HG02938 (cell line): ENCODE results near the gene DNAH6.
"Not testable (repeated sequence)": the region's sequence is repeated elsewhere in the genome, so short reads cannot be mapped to it uniquely, and the experiment has no call there.

Experiments used
- ATAC-seq: cut with Tn5 transposase; IDR thresholded peaks from one replicate; pipeline ENCODE4 v1.9.1; 2021; ENCODE audit warnings: mild to moderate bottlenecking, moderate library complexity; ENCODE audit not compliant: unreplicated experiment

The DNAH6 gene

GRCh38 chr2:84498150-84498799, 18.0 kb upstream of the DNAH6 start:
- no peak for ATAC-seq

GRCh38 chr2:84511024-84511423, 5.3 kb upstream of the DNAH6 start:
- ATAC-seq: not testable (repeated sequence)

- no peak for ATAC-seq
These were observed 510 bp upstream of the DNAH6 start for GRCh38 chr2:84515788-84516187.

GRCh38 chr2:84519332-84519957, 3.1 kb downstream of the DNAH6 start:
- ATAC-seq: no peak

GRCh38 chr2:84526562-84526961, 10.3 kb downstream of the DNAH6 start:
- ATAC-seq: no peak

DNA sequence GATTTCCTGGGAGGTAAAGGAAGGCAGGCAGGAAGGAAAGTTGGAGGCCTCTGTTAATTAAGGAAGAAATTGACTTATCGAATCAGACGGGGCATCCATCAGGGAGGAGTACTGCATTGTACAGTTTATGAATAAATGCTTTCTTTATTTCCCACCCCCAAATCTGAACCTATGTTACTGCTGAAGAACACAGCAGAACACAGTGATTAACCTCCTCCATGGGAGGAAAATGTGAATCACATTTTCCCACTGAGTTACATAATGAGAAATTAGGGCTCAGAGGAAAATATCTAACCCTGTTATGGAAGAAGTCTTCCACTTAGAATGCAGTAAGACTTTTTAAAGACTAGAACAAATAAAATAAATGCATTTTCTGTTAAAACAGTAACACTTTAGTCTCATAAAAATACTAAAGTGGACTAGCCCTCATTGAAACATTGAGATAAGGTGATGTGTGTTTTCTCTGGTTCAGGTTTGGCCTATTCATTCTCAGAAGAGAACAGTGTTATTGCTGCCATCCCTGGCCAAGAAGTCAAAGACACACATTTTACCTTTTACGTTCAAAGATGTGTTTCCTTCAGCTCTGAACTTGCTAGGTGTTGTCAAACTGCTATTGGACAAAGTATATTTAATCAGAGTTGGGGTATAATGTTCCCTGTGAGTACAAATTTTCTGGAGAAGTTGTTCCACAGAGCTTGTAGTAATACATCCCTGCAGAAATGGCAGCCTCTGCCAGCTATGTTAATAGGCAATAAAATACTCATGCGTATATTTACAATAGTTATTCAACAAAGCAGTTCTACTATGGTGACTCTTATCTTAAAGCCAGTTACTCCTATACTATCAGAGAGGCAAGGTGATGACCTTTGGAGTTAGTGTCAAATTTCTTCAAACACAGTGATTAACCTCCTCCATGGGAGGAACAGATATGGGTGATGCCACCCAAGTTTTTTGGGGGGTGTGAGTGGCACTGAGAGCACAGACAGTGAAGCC, 11.1 kb downstream of the DNAH6 start:
- ATAC-seq: no peak

GRCh38 chr2:84532291-84532690, 16.0 kb downstream of the DNAH6 start:
- no peak for ATAC-seq

- no peak for ATAC-seq
These were observed 17.9 kb downstream of the DNAH6 start for GRCh38 chr2:84534225-84534624.

DNA sequence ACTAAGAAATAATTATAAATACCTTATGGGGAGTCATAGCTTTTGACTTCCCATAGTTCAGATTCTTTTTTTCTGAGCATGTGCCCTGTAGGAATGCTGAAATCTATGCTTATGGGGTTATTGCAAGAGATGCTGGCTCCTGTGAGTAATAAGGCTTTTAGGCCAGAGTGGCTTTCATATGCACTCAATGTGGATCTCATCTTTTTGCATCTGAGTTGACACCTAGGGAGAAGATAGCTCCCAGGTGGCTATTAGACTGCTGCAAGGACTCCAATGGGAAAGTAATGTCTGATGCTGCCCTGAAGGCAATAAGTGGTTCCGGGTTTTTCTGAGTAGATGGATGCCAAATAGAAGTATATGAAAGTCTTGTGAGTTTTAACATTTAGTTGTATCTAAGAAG, 21.0 kb downstream of the DNAH6 start:
- no peak for ATAC-seq

GRCh38 chr2:84539729-84540128, 23.4 kb downstream of the DNAH6 start:
- ATAC-seq: no peak

- ATAC-seq: no peak
These were observed 28.7 kb downstream of the DNAH6 start for GRCh38 chr2:84545005-84545404.

DNA sequence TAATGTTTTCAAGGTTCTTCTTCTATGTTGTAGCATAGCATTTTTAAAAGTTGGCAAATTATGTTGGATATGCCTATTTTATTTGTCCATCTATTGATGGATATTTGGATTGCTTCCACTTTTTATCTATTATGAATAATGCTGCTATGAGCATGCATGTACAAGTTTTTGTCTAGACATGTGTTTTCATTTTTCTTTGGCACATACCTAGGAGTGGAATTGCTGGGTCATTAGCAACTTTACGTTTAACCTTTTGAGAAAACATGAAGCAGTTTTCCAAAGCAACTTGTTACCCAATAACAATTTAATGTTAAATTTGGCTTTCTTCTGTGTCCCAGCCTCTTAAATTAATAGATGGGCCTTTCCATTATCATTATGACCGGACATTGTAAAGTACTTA, 30.3 kb downstream of the DNAH6 start:
- no peak for ATAC-seq

GRCh38 chr2:84548303-84548702, 32.0 kb downstream of the DNAH6 start:
- ATAC-seq: no peak

GRCh38 chr2:84550916-84551315, 34.6 kb downstream of the DNAH6 start:
- no peak for ATAC-seq

DNA sequence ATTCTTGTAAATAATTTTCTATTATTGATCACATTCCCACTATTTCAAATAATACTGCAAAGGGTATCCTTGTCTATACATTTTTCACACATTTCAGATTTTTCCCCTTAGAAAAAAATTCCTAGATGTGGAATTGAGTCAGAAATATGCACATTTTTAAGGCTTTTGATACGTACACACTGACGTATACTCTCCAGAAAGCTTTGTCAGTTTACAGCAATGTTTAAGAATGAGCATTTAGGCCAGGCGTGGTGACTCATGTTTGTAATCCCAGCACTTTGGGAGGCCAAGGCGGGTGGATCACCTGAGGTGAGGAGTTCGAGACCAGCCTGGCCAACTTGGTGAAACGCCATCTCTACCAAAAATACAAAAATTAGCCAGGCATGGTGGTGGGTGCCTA, 35.2 kb downstream of the DNAH6 start:
- not testable (repeated sequence) for ATAC-seq

DNA sequence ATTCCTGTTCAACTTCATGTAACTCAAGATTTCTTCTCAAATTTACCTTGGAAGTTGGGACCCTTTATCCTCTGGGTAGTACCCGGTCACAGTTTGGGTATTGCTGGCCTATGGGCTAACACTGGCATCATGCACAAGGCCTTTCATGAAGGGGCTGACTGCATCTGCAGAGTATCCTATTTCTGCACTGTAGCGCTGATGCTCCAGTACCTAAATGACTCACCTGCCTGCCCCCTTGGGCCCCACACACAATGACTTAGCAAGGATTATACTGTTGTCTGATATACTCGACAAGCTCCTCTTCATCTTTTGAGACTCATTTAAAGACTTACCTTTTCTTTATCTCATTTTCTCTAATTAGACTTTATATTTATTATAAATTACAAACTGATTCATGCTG, 39.9 kb downstream of the DNAH6 start:
- no peak for ATAC-seq

GRCh38 chr2:84559838-84560237, 43.5 kb downstream of the DNAH6 start:
- ATAC-seq: no peak

- ATAC-seq: no peak
These were observed 63.4 kb downstream of the DNAH6 start for GRCh38 chr2:84579661-84580060.

DNA sequence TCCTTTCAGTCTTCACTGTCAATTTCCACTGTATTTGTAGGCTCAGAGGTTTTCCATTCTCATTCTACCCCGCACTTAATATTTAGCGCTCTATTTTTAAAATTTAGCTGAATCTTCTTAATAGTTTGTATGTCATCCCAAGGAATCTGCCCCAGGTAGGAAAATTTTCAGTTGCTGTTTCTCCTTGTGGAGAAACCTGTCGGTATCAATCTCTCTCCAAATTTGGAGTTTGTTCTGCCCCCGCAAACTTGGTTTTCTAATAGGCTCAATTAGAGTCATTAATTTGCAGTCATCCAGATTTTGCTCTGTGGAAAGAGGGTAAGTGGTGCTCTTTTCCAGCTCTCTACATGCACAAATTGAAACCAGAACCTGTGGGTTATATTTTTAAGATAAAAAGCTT, 87.6 kb downstream of the DNAH6 start:
- no peak for ATAC-seq

- ATAC-seq: no peak
These were observed 96.8 kb downstream of the DNAH6 start for GRCh38 chr2:84613082-84613481.

DNA sequence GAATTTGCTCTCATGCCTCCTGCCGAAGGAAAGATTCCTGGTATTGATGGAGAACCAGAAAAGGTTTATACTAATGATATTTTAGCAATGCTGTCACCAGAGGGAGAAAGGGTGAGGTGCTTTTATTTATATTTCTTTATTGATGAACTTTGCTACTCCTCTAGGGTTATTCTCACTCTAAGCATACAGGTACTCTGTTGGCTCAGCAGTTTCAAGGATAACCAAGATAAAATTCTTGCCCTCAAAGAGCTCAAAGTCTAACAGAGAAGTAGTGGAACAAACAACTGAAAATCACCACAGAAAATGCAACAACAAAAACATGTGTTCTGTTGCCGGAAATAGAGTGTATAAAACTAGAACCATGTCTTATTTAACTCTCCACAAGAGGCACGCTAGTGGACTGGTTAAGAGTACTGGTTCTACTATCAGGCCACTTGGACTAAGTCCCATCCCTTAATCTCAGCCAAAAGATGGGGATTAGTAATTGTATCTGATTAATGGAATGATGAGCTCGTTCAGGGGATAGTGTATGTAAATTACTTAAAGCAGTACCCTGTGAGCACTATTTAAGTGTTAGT, 103.6 kb downstream of the DNAH6 start:
- ATAC-seq: no peak
